Right lobe of liver (tissue), 4 donors: Measurements from ENCODE around the gene HACE1.

Experiments used
- CTCF ChIP-seq, 4 donors: fragments of 200-600 bp in 3 of 4; fragments of 450-650 bp in 1 of 4; IDR thresholded peaks; one replicate each; pipeline versions ENCODE4 v1.5.1 to v1.8.0; 2016 to 2022; ENCODE audit warnings: antibody characterized with exemption in 4 of 4, mild to moderate bottlenecking in 2 of 4
- POLR2A ChIP-seq: fragments of 450-650 bp; IDR thresholded peaks from one replicate; pipeline ENCODE4 v1.6.1; 2017; ENCODE audit warnings: antibody characterized with exemption, mild to moderate bottlenecking
- donor health status: DM: no; HTN: no; CAD: no.
- donor health status: DM: no; HTN: no; CAD: no.
- donor health status: DM: no; HTN: yes; CAD: no.

- TF ChIP-seq CTCF (IDR thresholded peaks at IDR 0.05) (no peak), POLR2A (no peak)
Measured at GRCh38 chr6:104788400-104788799, 71.3 kb downstream of the HACE1 start.
